HG03039 (cell line): ENCODE measurements around the gene NISCH.

Experiments used
- ATAC-seq: cut with Tn5 transposase; IDR thresholded peaks from one replicate; pipeline ENCODE4 v1.9.1; 2021; ENCODE audit warnings: mild to moderate bottlenecking, moderate library complexity; ENCODE audit not compliant: unreplicated experiment

NISCH gene

DNA sequence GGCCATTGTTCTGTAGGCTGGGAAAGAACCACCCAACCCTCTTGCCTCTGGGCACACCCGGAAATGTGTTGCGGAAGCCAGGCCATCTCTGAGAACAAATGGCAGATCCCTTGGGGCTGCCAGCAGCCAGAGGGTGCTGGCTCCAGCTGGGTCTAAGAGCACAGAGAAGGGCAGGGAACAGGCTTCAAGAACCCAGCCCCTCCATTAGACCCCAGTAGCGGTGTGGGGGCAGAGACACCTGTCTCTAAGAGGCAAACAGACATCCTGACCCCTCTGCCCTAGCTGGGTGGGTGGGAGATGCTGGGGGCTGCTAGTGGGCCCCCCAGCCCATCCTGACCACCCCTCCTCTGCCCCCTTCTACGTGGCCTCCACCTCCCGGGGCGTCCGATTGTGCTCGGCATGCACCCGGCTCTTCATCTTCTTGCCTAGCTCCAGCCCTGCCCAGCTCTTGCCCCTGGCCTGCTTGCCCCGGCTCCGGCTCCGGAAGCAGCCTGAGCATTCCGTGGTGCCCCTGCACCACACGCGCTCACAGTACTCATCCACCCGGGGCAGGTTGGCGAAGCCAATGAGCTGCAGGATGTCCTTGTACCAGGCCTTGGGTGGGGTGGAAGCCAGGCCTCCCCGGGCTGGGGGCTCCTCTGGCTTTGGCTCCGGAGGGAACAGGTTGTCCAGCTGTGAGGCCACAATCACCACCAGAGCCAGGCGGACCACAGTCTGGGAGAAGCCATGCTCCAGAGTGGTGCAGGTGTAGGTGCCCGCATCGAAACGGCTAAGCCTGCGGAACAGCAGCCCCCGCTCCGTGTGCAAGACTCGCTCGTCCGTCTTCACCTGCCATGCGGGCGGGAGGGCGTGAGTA lies 19.9 kb upstream of the NISCH start:
- no peak for ATAC-seq

DNA sequence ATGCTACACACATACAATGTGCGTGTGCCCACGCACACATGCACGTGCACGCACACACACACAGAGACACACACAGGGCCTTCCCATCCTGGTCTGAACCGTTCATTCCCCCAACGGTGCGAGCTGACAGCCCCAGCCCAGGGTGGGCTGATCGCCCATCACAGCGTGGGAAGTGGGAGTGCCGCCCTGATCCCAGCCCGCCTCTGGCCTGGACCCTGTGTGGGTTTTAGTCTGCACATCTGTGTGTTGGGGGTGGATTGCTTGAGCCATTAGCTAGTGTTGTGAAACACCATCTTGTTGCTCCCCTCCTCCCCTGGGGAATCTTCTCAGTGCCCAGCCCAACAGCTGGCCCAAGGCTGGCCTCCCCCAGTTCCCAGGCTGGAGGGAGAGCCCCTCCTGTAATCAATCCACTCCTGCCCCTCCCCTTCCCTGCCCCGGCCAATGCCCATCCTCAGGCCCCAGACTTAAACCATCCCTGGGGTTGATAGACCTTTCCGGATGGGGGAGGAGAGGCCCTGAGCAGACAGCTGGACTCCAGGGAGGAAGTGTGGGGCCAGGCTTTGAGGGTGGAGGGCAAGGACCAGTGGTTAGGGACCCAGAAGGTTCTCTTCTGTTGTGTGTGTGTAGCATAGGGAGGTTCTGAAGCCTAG lies 18.8 kb upstream of the NISCH start:
- no peak for ATAC-seq

DNA sequence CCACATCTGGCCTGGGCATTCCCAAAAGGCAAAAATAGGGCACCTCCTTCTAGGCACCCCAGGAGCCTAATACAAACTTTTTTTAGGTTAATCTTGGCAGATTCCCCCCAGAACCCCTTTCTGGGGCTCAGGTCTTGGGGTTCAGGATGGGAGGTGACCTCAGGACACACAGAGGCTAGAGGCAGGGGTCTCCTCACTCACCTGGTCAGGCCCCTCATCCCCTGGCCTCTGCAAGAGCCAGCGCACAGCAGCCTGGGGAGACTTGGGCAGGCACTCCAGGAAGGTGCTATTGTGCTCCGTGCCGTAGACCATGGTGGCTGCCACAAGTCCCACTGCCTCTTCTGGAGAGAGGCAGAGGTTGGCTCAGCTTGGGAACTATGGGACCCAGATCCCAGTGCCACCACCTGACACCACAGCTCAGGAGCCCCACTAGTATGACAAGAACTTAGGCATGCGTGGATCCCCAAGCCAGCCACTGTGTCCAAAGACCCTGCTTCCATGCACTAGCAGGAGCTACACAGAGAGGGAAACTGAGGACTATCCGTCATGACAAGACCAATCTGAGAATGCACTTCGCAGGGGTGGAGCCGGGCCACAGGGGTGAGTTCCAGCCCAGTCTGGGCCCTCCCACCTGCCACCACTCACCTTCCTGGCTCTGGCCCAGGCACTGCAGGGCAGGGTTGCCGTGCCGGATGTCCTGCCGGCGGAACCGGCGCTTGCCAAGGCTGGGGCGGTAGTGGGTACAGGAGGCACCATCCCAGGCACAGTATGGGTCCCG lies 17.9 kb upstream of the NISCH start:
- ATAC-seq = no peak

DNA sequence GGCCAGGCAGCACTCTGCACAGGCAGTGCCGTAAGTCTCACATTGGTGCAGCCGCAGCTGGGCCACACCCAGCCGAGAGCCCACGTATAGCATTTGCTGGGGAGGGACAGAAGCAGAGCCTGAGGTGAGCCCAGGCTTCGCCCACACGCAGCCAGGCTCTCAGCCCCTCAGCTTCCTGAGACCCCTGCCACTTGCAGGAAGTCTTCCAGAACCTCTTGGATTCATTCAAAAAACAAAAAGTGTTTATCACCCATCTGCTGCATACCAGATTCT lies 17.4 kb upstream of the NISCH start:
- ATAC-seq = no peak

DNA sequence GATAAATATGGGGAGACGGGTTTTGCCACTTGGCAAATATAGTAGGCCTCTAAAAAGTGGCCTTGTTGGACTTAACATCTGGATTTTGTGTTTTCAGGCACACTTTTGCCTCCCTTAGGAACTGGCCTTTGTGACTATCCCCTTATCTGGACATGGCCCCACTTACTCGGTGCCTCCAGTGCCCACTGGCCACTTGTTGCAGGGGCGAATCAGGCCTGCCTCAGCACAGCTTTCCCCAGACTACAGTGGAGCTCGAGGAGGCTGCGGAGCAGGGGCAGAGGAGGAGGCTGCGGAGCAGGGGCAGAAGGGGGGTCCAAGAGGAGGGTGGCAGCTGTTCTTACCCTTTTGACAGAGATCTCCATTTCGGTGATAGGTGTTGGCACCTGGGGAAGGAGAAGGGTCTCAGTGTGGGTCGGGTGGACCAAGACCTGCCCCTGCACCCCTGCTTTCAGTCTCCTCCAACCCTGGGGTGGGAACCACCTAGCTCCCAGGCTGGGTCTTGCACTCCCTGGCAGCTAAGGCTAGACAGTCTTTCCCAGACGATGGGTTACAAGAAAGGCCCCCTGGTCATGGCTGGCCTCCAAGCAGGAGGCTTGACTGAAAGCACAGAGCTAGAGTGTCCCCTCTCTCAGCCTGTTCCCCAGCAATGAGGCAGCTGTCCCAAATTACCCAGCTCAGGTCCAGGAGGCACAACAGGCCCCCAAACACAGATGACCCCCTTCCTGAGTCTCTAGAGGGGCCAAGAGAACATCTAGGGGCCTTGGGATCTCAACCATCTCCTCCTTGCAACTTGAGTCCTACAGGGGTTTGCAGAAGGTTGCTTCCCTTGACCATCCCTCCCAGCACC lies 16.6 kb upstream of the NISCH start:
- ATAC-seq = no peak

DNA sequence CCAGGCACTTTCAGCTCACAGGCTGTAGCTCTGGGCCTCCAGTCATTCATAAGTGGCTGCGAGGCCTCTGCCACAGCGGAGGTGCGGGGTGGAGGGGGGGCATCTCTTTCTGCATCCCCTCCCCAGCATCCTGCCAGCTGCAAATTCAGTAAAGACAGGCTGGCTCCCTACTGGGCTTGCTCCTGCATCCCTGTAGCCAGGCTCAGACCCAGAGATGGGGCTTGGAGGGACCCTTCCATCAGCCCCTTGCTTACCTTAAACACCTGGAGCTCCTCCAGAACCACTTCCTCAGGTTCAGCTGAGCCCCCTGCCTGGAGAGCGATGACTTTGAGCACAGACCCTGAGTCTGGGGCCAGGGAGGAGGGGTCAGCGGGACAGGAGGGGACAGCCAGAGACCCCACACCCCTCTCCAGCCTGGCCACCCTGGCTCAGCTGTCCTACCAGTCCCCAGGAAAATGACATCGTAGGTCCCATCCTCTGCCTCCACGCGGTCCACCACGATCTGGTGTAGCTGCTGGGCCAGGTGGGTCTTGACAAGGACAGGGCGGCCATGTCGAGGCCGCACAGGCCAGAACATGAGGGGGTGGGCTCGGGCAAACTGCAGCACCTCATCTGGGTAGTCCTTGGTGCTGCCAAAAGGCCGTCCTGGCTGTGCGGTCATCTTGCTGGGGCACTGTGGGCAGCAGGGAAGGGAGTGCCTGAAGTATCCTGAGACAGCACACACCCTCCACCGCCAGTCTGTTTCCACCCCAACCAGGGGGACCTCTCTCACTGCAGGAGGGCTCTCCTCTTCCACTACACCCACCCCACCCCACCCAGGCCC lies 15.8 kb upstream of the NISCH start:
- no peak for ATAC-seq

DNA sequence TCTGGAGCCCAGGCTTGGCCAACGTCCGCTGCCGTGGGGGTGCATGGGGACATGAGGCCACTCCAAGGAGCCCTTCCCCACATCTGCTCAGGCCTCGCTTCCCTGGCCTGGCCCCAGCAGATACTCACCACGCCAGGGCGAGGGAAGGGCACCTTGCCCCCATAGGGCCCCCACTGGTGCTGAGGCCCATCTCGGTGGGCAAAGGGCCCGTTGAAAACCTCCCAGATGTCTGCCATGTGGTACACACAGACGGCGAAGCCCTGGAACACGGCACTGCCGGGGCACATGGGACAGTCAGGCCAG lies 15.2 kb upstream of the NISCH start:
- ATAC-seq = no peak

DNA sequence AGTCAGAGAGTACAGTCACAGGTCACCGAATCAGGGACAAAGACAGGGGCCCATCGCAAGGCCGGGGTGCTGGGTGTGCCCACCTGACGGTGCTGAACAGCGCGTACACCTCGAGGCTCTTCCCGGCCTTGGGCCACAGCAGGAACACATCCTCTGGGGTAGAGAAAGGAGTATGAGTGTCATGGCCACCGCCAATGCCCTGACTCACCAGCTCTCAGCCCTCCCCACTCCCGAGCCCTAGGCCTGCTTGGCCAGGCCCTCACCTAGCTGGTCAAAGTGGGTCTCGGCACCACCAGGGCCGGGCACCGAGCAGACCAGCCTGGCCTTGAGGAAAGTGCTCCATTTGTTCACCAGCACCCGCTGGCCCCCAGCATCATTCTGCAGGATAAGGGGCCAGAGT lies 14.7 kb upstream of the NISCH start:
- no peak for ATAC-seq

DNA sequence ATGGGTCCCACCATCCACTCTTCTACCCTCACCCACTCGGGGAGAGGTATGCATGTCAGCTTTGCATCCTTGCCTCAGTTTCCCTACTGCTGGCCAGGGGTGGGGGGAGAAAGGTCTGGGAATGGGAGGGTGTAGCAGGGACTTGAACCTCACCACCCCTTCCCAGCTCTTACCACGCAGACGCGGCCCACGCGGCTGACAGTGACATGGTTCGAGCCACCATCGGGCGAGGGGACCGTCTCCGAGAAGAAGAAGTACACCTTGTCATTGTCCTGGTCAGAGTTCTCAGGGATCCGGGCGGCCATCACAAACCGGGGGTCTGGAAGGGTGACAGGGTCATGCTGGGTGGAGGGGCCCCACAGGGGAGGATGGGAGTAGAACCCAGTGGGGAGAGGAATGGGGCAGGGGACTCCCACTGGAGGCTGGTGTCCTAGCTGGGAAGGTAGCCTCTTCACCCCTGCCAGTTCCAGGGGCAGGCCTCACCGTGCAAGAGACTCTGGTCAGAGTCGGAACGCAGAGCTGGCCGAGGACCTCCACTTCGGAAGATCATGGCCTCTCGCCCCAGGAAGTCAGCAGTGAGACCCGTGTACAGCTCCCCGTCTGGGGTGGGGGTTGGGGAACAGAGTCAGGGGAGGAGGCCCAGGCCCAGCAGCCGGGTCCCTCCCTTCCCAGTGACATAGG lies 14.2 kb upstream of the NISCH start:
- no peak for ATAC-seq

DNA sequence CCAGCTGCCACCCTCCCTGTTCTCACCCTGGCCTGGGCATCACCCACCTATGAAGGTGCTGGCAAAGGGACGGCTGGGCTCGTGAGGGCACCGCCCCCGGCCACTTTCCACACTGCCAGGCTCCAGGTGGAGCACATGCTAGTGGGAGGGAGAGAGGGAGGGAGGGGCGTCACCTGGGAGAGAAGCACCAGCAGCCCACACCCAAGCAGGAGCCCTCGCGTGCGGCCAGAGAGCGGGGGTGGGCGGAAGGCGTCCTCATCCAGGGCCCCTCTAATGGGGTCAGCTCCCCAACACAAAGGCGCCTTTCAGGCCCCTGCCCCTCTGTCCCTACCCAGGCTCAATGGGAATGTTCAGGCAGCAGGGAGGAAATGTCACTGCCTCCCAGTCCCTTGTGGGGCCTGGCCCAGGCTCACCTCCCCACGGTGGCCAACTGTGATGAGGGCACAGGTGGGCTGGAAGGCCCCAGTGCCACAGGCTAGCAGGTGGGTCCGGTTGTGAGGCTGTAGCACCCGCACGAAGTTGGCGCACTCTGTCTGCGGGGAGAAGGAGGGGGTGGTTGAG lies 13.6 kb upstream of the NISCH start:
- ATAC-seq = no peak

DNA sequence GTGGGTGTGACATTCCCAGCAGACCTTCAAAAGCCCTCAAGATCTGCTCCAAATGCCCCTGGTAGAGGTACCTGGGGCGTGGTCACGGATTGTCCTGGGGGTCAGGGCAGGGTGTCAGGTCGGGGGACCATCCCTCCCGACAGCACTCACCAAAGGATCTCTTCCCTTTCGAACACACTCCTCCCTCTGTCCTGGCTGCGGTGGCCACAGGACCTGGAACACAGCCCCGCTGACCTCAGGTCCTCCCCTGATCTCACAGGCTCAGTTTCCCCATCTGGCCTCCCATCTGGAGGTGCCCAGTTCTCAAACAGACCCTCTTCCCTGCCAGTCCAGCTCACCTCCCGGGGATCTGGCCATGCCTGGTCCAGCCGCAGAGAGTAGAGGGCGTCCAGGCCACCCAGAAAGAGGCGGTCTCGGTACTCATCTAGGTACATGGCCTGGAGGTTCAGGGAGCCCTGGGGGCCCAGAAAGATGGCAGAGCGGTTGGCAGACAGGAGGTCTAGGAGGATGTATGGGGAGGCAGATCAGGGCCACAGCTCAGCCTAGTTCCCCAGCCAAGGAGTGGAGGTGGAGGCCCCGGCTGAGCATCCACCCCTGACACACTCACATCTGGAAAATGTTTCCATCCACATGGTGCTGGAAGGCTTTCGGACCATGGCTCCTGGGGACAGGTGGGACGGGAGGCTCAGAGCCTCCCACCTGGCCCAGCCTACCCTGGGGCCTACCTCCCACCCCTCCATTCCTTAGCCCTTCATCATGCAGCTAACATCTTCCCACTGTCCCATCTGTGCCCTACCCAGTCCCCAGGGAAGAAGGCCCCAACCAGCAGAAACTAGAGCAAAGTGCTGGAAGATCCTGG lies 12.8 kb upstream of the NISCH start:
- ATAC-seq = no peak

DNA sequence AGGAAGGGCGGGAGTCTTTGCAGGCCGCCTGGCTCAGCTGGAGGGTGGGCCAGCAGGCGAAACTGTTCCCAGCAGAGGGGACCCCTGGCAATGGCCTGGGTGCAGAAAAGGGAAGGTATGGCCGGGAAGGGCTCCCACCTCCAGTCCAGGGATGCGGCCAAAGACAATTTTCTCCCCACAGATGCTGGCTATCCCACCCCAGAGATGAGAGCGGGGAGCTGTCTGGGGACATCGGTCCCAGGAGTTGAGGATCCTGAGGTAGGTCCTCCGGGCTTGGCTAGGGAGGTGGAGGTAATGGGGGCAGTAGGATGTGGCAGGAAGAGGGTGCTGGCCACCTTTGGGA lies 12.2 kb upstream of the NISCH start:
- no peak for ATAC-seq

DNA sequence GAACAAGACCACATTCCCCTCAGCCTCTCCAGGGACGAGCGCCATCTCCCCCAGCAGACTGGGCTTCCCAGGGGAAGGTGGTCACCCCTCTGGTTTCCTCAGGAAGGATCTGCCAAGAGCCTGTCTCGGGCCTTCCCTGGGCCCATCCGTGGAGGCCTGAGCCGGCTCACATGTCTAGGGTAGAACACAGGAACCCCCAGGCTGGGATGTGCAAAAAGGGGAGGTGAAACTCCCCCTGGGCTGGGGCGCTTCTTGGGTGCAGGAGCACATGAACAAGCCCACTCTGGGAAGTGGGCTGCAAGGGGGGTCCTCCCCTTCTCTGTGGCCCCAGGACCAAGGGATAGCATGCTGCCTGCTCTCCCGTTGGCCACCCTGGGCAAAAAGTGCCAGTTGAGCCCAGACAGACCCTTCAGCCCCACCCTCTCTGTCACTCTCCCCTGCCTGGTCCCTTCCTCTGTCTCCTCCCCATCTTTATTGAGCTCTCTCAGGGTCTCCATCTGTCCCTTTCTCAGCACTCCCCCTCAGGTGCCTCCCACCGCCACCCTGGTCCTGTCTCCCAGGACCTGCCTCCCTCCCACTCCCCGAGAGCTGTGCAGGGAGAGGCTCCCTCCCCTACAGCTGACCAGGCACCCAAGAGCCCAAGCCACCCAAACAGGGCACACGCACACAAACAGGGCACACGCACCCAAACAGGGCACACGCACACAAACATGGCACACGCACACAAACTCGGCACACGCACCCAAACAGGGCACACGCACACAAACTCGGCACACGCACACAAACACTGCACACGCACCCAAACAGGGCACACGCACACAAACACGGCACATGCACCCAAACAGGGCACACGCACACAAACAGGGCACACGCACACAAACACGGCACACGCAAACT lies 11.4 kb upstream of the NISCH start:
- no peak for ATAC-seq

DNA sequence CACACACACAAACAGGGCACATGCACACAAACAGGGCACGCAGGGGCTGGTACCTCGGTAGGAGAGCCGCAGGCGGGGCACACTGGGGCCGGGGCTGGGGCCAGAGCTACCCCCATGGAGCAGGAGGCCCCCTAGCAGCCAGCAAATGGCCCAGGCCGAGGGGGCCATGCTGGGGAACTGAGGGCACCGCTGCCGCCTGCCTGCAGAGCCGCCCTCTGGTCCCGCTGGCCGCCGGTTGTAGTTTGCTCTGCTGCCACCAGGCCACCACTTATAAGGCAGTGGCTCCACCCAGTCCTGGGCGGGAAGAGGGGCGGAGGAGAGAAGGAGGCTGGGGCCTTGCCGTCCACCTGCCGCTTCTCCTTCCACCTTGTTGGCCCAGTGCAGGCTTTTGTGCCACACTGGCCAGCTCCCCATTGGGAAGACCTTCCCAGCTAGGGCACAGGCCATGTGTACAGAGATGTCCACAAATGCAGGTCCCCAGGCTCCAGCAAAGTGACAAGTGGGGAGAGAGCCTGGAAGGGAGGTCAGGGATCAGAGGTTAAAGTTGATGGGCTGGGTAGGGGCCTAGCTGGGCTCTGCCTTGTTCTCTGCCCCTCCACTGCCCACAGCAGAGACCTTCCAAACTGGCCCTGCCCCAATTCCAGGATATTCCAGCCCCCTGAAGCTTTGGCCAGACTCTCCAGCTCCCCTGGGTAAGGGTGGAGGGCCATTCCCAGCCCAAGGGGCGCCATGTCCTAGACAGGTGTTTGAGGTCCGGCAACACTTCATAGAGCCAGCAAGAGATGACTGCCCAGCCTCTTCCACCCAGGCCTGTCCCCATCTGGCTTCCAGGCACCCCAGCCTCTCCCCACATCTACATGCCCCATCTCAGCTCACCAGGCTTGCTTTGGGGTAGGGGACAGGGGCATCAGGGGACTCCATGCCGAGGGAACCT lies 10.3 kb upstream of the NISCH start, which contains the start of gene SEMA3G:
TSS of gene SEMA3G (minus strand) at position 244 of the 934 bp plus-strand sequence. CDS start at position 168, 76 bp downstream.
- ATAC-seq = peak; percentile 66

DNA sequence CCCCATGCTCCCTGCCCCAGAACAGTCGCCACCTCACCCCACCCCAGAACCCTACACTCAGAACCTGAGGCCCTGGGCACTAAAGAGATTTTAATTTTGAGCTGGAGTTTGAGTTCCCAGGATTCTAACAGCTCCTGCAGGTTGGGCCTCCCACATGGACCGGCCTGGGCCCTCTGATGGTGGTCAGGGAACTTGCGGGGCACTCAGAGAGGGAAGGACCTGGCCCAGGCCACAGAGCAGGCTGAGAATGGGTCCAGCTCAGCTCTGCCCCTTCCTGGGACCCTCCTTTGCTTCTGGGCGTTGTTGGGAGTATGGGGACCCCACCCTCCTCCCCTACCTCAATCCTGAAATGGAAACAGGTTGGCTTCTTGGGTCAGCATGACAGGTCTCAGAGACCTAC lies 9.4 kb upstream of the NISCH start:
- ATAC-seq = no peak
